Mammary epithelial cell (primary cell): Measurements from ENCODE around the gene TMEM151B.

Experiments used
- CTCF ChIP-seq, 2 donors: IDR thresholded peaks in 1 of 2; conservative IDR thresholded peaks in 1 of 2; 2 replicates each; pipeline ENCODE4 v1.5.1; 2011 to 2012; ENCODE audit warnings: inconsistent platforms in 2 of 2, low read length in 2 of 2, mild to moderate bottlenecking in 2 of 2, control low read depth in 1 of 2, low read depth in 1 of 2; ENCODE audit not compliant: insufficient read depth in 1 of 2; ENCODE audit errors: extremely low read depth in 1 of 2
- EZH2 ChIP-seq: IDR thresholded peaks from 2 replicates; pipeline ENCODE4 v1.6.1; 2012; ENCODE audit warnings: low read length, inconsistent platforms, borderline replicate concordance

GRCh38 chr6:44229376-44230033, 40.7 kb upstream of the TMEM151B start:
- TF ChIP-seq CTCF (conservative IDR thresholded peaks at IDR 0.05 in 1 of 2, IDR thresholded peaks at IDR 0.05 in 1 of 2; ENCODE audit: extremely low read depth in 1 of 2, insufficient read depth in 1 of 2, low read depth in 1 of 2, low read length in 2 of 2): no peak
- no peak for TF ChIP-seq EZH2
